Ovary (tissue), 3 donors: ENCODE data around the gene DPF3.

Source experiments
- EP300 ChIP-seq: sonication (generic); formaldehyde crosslinking; IDR thresholded peaks from one replicate; pipeline ENCODE4 v1.6.1; 2017; ENCODE audit warnings: antibody characterized with exemption
- POLR2A ChIP-seq: fragments of 450-650 bp; IDR thresholded peaks from one replicate; pipeline ENCODE4 v1.6.1; 2017; ENCODE audit warnings: antibody characterized with exemption, mild to moderate bottlenecking, moderate library complexity
- TF ChIP-seq, protein P1 (sequence below), 3 donors: fragments of 450-650 bp in 2 of 3; fragments of 200-600 bp in 1 of 3; IDR thresholded peaks; one replicate each; pipeline versions ENCODE4 v1.5.1 to v1.8.0; 2016 to 2022; ENCODE audit warnings: antibody characterized with exemption in 3 of 3, mild to moderate bottlenecking in 1 of 3
- donor health status: DM: no; HTN: no; CAD: no.

DNA sequence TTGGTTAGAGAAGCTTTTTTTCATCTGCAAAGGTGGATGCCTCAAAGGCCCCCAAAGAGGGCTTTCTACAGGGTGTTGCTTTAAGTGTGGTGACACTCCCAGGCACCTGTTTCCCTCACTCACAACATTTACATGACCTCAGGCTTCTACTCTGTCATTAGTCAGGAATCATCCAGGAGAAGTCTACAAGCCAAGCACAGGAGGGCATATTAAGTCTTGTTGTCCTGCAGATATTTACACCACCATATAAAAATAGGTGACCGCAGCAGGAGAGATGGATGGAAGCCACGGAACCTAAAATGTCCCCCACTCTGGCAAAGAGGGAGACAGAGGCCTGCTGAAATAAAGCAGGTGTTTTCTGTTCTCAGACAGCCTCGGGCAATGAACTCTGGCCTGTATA lies 7.5 kb upstream of the DPF3 start:
- TF ChIP-seq, protein P1, sequence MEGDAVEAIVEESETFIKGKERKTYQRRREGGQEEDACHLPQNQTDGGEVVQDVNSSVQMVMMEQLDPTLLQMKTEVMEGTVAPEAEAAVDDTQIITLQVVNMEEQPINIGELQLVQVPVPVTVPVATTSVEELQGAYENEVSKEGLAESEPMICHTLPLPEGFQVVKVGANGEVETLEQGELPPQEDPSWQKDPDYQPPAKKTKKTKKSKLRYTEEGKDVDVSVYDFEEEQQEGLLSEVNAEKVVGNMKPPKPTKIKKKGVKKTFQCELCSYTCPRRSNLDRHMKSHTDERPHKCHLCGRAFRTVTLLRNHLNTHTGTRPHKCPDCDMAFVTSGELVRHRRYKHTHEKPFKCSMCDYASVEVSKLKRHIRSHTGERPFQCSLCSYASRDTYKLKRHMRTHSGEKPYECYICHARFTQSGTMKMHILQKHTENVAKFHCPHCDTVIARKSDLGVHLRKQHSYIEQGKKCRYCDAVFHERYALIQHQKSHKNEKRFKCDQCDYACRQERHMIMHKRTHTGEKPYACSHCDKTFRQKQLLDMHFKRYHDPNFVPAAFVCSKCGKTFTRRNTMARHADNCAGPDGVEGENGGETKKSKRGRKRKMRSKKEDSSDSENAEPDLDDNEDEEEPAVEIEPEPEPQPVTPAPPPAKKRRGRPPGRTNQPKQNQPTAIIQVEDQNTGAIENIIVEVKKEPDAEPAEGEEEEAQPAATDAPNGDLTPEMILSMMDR (IDR thresholded peaks at IDR 0.05): no peak
- TF ChIP-seq EP300 (no peak), POLR2A (no peak)
